Hematopoietic multipotent progenitor cell treated with erythropoietin and hydrocortisone succinate and interleukin-3 and kit ligand, for 8 days (in vitro differentiated cells): ENCODE results near the gene DROSHA.

Experiments used
- DNase-seq: peaks from one replicate; pipeline ENCODE4 v3.0.0-alpha.2; 2015

Gene DROSHA

GRCh38 chr5:31469466-31469865, 62.4 kb downstream of the DROSHA start:
- DNase-seq: no peak

- DNase-seq: no peak
These were observed 66.6 kb downstream of the DROSHA start for GRCh38 chr5:31465291-31465690.

- DNase-seq: no peak
These were observed 67.8 kb downstream of the DROSHA start for GRCh38 chr5:31464081-31464480.

- DNase-seq: no peak
These were observed 68.5 kb downstream of the DROSHA start for GRCh38 chr5:31463351-31463750.

- DNase-seq: no peak
These were observed 72.3 kb downstream of the DROSHA start for GRCh38 chr5:31459594-31459993.

GRCh38 chr5:31455172-31455571, 76.7 kb downstream of the DROSHA start:
- no peak for DNase-seq

GRCh38 chr5:31453522-31453921, 78.4 kb downstream of the DROSHA start:
- no peak for DNase-seq

- DNase-seq: no peak
These were observed 79.6 kb downstream of the DROSHA start for GRCh38 chr5:31452314-31452713.

GRCh38 chr5:31449962-31450361, 81.9 kb downstream of the DROSHA start:
- DNase-seq: no peak

- no peak for DNase-seq
These were observed 82.7 kb downstream of the DROSHA start for GRCh38 chr5:31449174-31449573.

GRCh38 chr5:31445041-31445600, 86.8 kb downstream of the DROSHA start:
- no peak for DNase-seq

- no peak for DNase-seq
These were observed 88.3 kb downstream of the DROSHA start for GRCh38 chr5:31443572-31443971.

- no peak for DNase-seq
These were observed 89.7 kb downstream of the DROSHA start for GRCh38 chr5:31442058-31442745.

GRCh38 chr5:31436851-31437250, 95.0 kb downstream of the DROSHA start:
- peak; percentile 76 for DNase-seq

GRCh38 chr5:31435730-31436129, 96.2 kb downstream of the DROSHA start:
- DNase-seq: no peak

GRCh38 chr5:31434898-31435297, 97.0 kb downstream of the DROSHA start:
- no peak for DNase-seq

- peak; percentile 41 for DNase-seq
These were observed 98.7 kb downstream of the DROSHA start for GRCh38 chr5:31433229-31433628.

GRCh38 chr5:31427724-31428309, 104.1 kb downstream of the DROSHA start:
- no peak for DNase-seq

GRCh38 chr5:31427013-31427723, 104.7 kb downstream of the DROSHA start:
- no peak for DNase-seq

GRCh38 chr5:31421806-31422586, 109.9 kb downstream of the DROSHA start:
- DNase-seq: no peak

- DNase-seq: no peak
These were observed 114.4 kb downstream of the DROSHA start for GRCh38 chr5:31417512-31417911.

- DNase-seq: no peak
These were observed 115.3 kb downstream of the DROSHA start for GRCh38 chr5:31416547-31416946.

- DNase-seq: no peak
These were observed 115.9 kb downstream of the DROSHA start for GRCh38 chr5:31415960-31416359.
